HepG2 (cell line): ENCODE data around the gene PIGW. TPM values are rescaled to one million over a fixed set of nuclear protein-coding genes. Genes with fewer than 3 reads are reported as not detected.

Experiments used
- EEA1 ChIP-seq: sonication (generic); formaldehyde crosslinking; IDR thresholded peaks from 2 replicates; pipeline ENCODE4 v1.5.1; 2020; ENCODE audit warnings: mild to moderate bottlenecking, missing genetic modification reagents, borderline replicate concordance
- MAFK ChIP-seq, 2 experiments: IDR thresholded peaks in 1 of 2; conservative IDR thresholded peaks in 1 of 2; 2 replicates each; pipeline ENCODE4 v1.6.1; 2011; ENCODE audit warnings: improper control_type of control experiment in 2 of 2, low read length in 2 of 2
- MED8 ChIP-seq: sonication (generic); formaldehyde crosslinking; IDR thresholded peaks from 2 replicates; pipeline ENCODE4 v1.8.1; 2023; ENCODE audit warnings: mild to moderate bottlenecking, missing genetic modification reagents; ENCODE audit not compliant: insufficient replicate concordance
- NR0B2 ChIP-seq: sonication (generic); formaldehyde crosslinking; IDR thresholded peaks from 2 replicates; pipeline ENCODE4 v1.4.0; 2020; ENCODE audit warnings: mild to moderate bottlenecking, missing genetic modification reagents
- NR2C2 ChIP-seq: sonication (generic); formaldehyde crosslinking; IDR thresholded peaks from 2 replicates; pipeline ENCODE4 v1.4.0; 2020; ENCODE audit warnings: missing genetic modification reagents, mild to moderate bottlenecking, moderate library complexity, borderline replicate concordance
- NR2F1 ChIP-seq, 2 experiments: fragments of 450-650 bp in 1 of 2; formaldehyde crosslinking in 1 of 2; IDR thresholded peaks; 2 replicates each; pipeline versions ENCODE4 v1.5.0 to v1.6.1; 2016 to 2020; ENCODE audit warnings: mild to moderate bottlenecking in 1 of 2, missing compliant biosample characterization in 1 of 2, missing genetic modification reagents in 1 of 2, moderate library complexity in 1 of 2
- POGZ ChIP-seq: sonication (generic); formaldehyde crosslinking; IDR thresholded peaks from 2 replicates; pipeline ENCODE4 v1.4.0; 2020; ENCODE audit warnings: mild to moderate bottlenecking, missing genetic modification reagents
- PRDM15 ChIP-seq: sonication (generic); formaldehyde crosslinking; IDR thresholded peaks from 2 replicates; pipeline ENCODE4 v1.4.0; 2020; ENCODE audit warnings: missing genetic modification reagents
- RARA ChIP-seq: IDR thresholded peaks from 2 replicates; pipeline ENCODE4 v1.6.1; 2016; ENCODE audit warnings: missing genetic modification reagents, missing compliant biosample characterization
- RBFOX2 ChIP-seq: fragments of 200-400 bp; formaldehyde crosslinking; IDR thresholded peaks from 2 replicates; pipeline ENCODE4 v1.6.1; 2017; ENCODE audit warnings: low read depth, mild to moderate bottlenecking, low read length
- SIN3B ChIP-seq: fragments of 150-350 bp; IDR thresholded peaks from 2 replicates; pipeline ENCODE4 v1.6.1; 2014; ENCODE audit warnings: low read length
- SNRNP70 ChIP-seq: fragments of 200-400 bp; formaldehyde crosslinking; IDR thresholded peaks from 2 replicates; pipeline ENCODE4 v1.6.1; 2017; ENCODE audit warnings: mild to moderate bottlenecking, low read depth, low read length, moderate library complexity
- STAT6 ChIP-seq: sonication (generic); formaldehyde crosslinking; IDR thresholded peaks from 2 replicates; pipeline ENCODE4 v1.4.0; 2020; ENCODE audit warnings: missing genetic modification reagents, mild to moderate bottlenecking, borderline replicate concordance
- ZBTB20 ChIP-seq: sonication (generic); formaldehyde crosslinking; IDR thresholded peaks from 2 replicates; pipeline ENCODE4 v1.8.1; 2023; ENCODE audit warnings: missing genetic modification reagents, low read depth, mild to moderate bottlenecking, borderline replicate concordance
- ZBTB46 ChIP-seq: sonication (generic); formaldehyde crosslinking; IDR thresholded peaks from 2 replicates; pipeline ENCODE4 v1.4.0; 2020; ENCODE audit warnings: mild to moderate bottlenecking, missing genetic modification reagents, borderline replicate concordance
- ZNF326 ChIP-seq: sonication (generic); formaldehyde crosslinking; IDR thresholded peaks from 2 replicates; pipeline ENCODE4 v1.4.0; 2020; ENCODE audit warnings: missing genetic modification reagents, borderline replicate concordance
- ZNF550 ChIP-seq: sonication (generic); formaldehyde crosslinking; IDR thresholded peaks from 2 replicates; pipeline ENCODE4 v1.4.0; 2020; ENCODE audit warnings: mild to moderate bottlenecking, missing genetic modification reagents, borderline replicate concordance
- ZNF678 ChIP-seq: sonication (generic); formaldehyde crosslinking; IDR thresholded peaks from 2 replicates; pipeline ENCODE4 v1.4.0; 2020; ENCODE audit warnings: mild to moderate bottlenecking, missing genetic modification reagents
- ZNF839 ChIP-seq: sonication (generic); formaldehyde crosslinking; IDR thresholded peaks from 2 replicates; pipeline ENCODE4 v1.4.0; 2020; ENCODE audit warnings: missing genetic modification reagents, mild to moderate bottlenecking, borderline replicate concordance
- polyA plus RNA-seq, 8 experiments: library from polyadenylated mRNA; depleted of rRNA in 3 of 8; stranded (reverse) in 7 of 8; unstranded in 1 of 8; fragments of >200 nt; fragmentation: Illumina TruSeq in 4 of 8; extraction: Trizol in 4 of 8; gene quantifications; 2 replicates each; pipeline versions ENCODE4 v1.2.1 to v1.2.3, GENCODE V29; 2011 to 2016; ENCODE audit warnings: low read depth in 4 of 8, missing spikeins in 1 of 8, mixed read lengths in 1 of 8; ENCODE audit not compliant: insufficient read depth in 1 of 8
- total RNA-seq, 5 experiments: library from RNA; depleted of rRNA; stranded (reverse); fragments of >200 nt; fragmentation: Illumina TruSeq; extraction: Trizol; gene quantifications; 2 replicates each; pipeline ENCODE4 v1.2.3, GENCODE V29; 2016; ENCODE audit warnings: low read depth in 1 of 5

Gene PIGW
- total and polyA plus RNA-seq, 2 of the 13 experiments (the other 11 are each of a cell fraction or from before 2014, with no cell fraction given) = 9.0 to 24.0 TPM

- peak; percentile 36 for TF ChIP-seq RARA
- TF ChIP-seq EEA1 = no peak
- no peak for TF ChIP-seq SNRNP70
- TF ChIP-seq RBFOX2 = peak; percentile 88
- peak; percentile 47 for TF ChIP-seq MED8
- TF ChIP-seq PRDM15 (CRISPR knock-in tag) = no peak
- no peak for TF ChIP-seq ZNF839 (CRISPR knock-in tag)
- no peak for TF ChIP-seq MAFK (conservative IDR thresholded peaks at IDR 0.05 in 1 of 2, IDR thresholded peaks at IDR 0.05 in 1 of 2; ENCODE audit: low read length in 2 of 2)
- 0 out of 2 replicates have a peak, but pooled peaks have one; percentile 57 for TF ChIP-seq NR0B2 (CRISPR knock-in tag)
- TF ChIP-seq ZBTB20 (CRISPR knock-in tag) = no peak
- TF ChIP-seq NR2F1 (CRISPR knock-in tag; IDR thresholded peaks at IDR 0.05) = no peak
- TF ChIP-seq SIN3B = peak; percentile 78; the same call in 1 of the 2 replicates
- no peak for TF ChIP-seq ZNF678 (CRISPR knock-in tag)
- no peak for TF ChIP-seq ZNF550
- TF ChIP-seq STAT6 (CRISPR knock-in tag) = no peak
- TF ChIP-seq ZNF326 (CRISPR knock-in tag) = no peak
- peak; percentile 42 for TF ChIP-seq NR2C2
- 0 out of 2 replicates have a peak, but pooled peaks have one; percentile 17 for TF ChIP-seq POGZ
- TF ChIP-seq ZBTB46 (CRISPR knock-in tag) = 0 out of 2 replicates have a peak, but pooled peaks have one; percentile 49
These were observed 11.0 kb downstream of the PIGW start (continued) for GRCh38 chr17:36545465-36546417.
